Thoracic aorta (tissue), 2 donors: ENCODE data around the gene XPR1. TPM values are rescaled to one million over a fixed set of nuclear protein-coding genes. Genes with fewer than 3 reads are reported as not detected.

Source experiments
- ATAC-seq: fragments of 150-250 bp; one replicate; pipeline ENCODE4 v1.8.0; 2017; ENCODE audit warnings: low read depth; ENCODE audit not compliant: insufficient number of reproducible peaks, low FRiP score
- DNase-seq: peaks from one replicate; pipeline ENCODE4 v3.0.0-alpha.2; 2020; ENCODE audit warnings: low spot score
- H3K27ac ChIP-seq, 2 donors: fragments of 200-600 bp; sonication (generic); 1 replicate in 1 of 2; 2 replicates in 1 of 2; pipeline ENCODE4 v1.5.1; 2016; ENCODE audit warnings: mild to moderate bottlenecking in 2 of 2, moderate library complexity in 2 of 2
- H3K27me3 ChIP-seq: fragments of 200-600 bp; sonication (generic); replicated peaks from 2 replicates; pipeline ENCODE4 v1.6.0; 2016; ENCODE audit warnings: mild to moderate bottlenecking; ENCODE audit not compliant: insufficient read depth
- H3K36me3 ChIP-seq: fragments of 200-600 bp; sonication (generic); one replicate; pipeline ENCODE4 v1.5.1; 2016
- H3K4me1 ChIP-seq, 2 donors: fragments of 200-600 bp; sonication (generic); 1 replicate in 1 of 2; 2 replicates in 1 of 2; pipeline versions ENCODE4 v1.5.1 to v1.6.0; 2016; ENCODE audit warnings: low read depth in 2 of 2, mild to moderate bottlenecking in 1 of 2; ENCODE audit not compliant: control insufficient read depth in 1 of 2
- H3K4me3 ChIP-seq: fragments of 200-600 bp; sonication (generic); 2 replicates; pipeline ENCODE4 v1.5.1; 2016; ENCODE audit warnings: mild to moderate bottlenecking
- H3K9me3 ChIP-seq: fragments of 200-600 bp; sonication (generic); 2 replicates; pipeline ENCODE4 v1.5.1; 2016
- CTCF ChIP-seq: fragments of 200-600 bp; sonication (generic); IDR thresholded peaks from one replicate; pipeline ENCODE4 v1.5.1; 2019; ENCODE audit warnings: antibody characterized with exemption
- total RNA-seq, 2 donors: library from RNA; depleted of rRNA; stranded (reverse); fragments of >200 nt; gene quantifications; one replicate each; pipeline versions ENCODE4 v1.1.0 to v1.2.3, GENCODE V29; 2016

XPR1 gene
- total RNA-seq, 2 donors from 2014 or later, result 29.1 to 42.8 TPM

- TF ChIP-seq CTCF, result no peak
- Histone ChIP-seq H3K27me3 (no peaks in the 10 kb centered on the region), H3K4me1 (peaks cover 0 to 8% of the 10 kb centered on the region in 2 donors), H3K36me3 (peaks cover 23% of the 10 kb centered on the region), H3K4me3 (no peak overlapping the region), H3K27ac (no peak overlapping the region), H3K9me3 (no peaks in the 10 kb centered on the region)
- DNase-seq (no peak), ATAC-seq (no peak)
Measured at GRCh38 chr1:180921386-180921785, 289.6 kb downstream of the XPR1 start.

GRCh38 chr1:180921891-180922630, 290.2 kb downstream of the XPR1 start:
- peaks cover 0 to 14% of the 10 kb centered on the region in 2 donors for H3K4me1 ChIP-seq
- DNase-seq (no peak), ATAC-seq (no peak)
- H3K4me3 ChIP-seq, result no peak overlapping the region
- H3K9me3 ChIP-seq, result no peaks in the 10 kb centered on the region
- H3K27ac ChIP-seq, result no peak overlapping the region
- H3K27me3 ChIP-seq, result no peaks in the 10 kb centered on the region
- peaks cover 17% of the 10 kb centered on the region for H3K36me3 ChIP-seq
- TF ChIP-seq CTCF, result no peak

GRCh38 chr1:180922631-180923015, 290.8 kb downstream of the XPR1 start:
- no peak overlapping the region for H3K27ac ChIP-seq
- DNase-seq (no peak), ATAC-seq (no peak)
- no peaks in the 10 kb centered on the region for H3K9me3 ChIP-seq
- H3K4me1 ChIP-seq, result peaks cover 0 to 15% of the 10 kb centered on the region in 2 donors
- TF ChIP-seq CTCF, result no peak
- no peaks in the 10 kb centered on the region for H3K27me3 ChIP-seq
- no peak overlapping the region for H3K4me3 ChIP-seq
- H3K36me3 ChIP-seq, result peaks cover 12% of the 10 kb centered on the region

- no peak for ATAC-seq
- H3K27ac ChIP-seq, result no peak overlapping the region
- DNase-seq, result no peak
- no peak for TF ChIP-seq CTCF
- peaks cover 0 to 15% of the 10 kb centered on the region in 2 donors for H3K4me1 ChIP-seq
- no peaks in the 10 kb centered on the region for H3K9me3 ChIP-seq
- no peak overlapping the region for H3K4me3 ChIP-seq
- H3K36me3 ChIP-seq, result peaks cover 7% of the 10 kb centered on the region
- no peaks in the 10 kb centered on the region for H3K27me3 ChIP-seq
Measured at GRCh38 chr1:180923021-180923841, 291.4 kb downstream of the XPR1 start.

- no peaks in the 10 kb centered on the region for H3K9me3 ChIP-seq
- TF ChIP-seq CTCF, result no peak
- no peak overlapping the region for H3K27ac ChIP-seq
- DNase-seq, result no peak
- no peaks in the 10 kb centered on the region for H3K27me3 ChIP-seq
- peaks cover 0 to 15% of the 10 kb centered on the region in 2 donors for H3K4me1 ChIP-seq
- H3K4me3 ChIP-seq, result no peak overlapping the region
- ATAC-seq, result no peak
- peaks cover under 1% of the 10 kb centered on the region for H3K36me3 ChIP-seq
Measured at GRCh38 chr1:180923887-180924286, 292.1 kb downstream of the XPR1 start.
